B cell (primary cell): ENCODE data around the gene PABPN1. TPM values are rescaled to one million over a fixed set of nuclear protein-coding genes. Genes with fewer than 3 reads are reported as not detected.

ENCODE experiments used
- ATAC-seq: fragments of 200-7000 bp; cut with Tn5 transposase; one replicate; pipeline ENCODE4 v1.10.0; 2021; ENCODE audit warnings: low read depth, mild to moderate bottlenecking, moderate number of reproducible peaks, moderate library complexity
- CTCF ChIA-PET: fragments of 350-600 bp; sonication (Branson Sonifier 250); formaldehyde crosslinking; loops from one replicate; lab custom pipeline; 2021; ENCODE audit warnings: antibody characterized with exemption, inconsistent platforms; lab: Charles Lee
- POLR2A ChIA-PET: fragments of 350-600 bp; sonication (Branson Sonifier 250); formaldehyde crosslinking; loops from one replicate; lab custom pipeline; 2021; ENCODE audit warnings: antibody characterized with exemption; lab: Charles Lee
- DNase-seq: peaks from one replicate; pipeline ENCODE4 v3.0.0; 2013
- H2AFZ ChIP-seq: 2 replicates; pipeline ENCODE4 v1.6.1; 2012; ENCODE audit warnings: mild to moderate bottlenecking, low read depth, low read length; ENCODE audit not compliant: insufficient read depth, poor library complexity, severe bottlenecking
- H3K27ac ChIP-seq, 2 donors: 1 replicate in 1 of 2; 2 replicates in 1 of 2; pipeline ENCODE4 v1.5.1; 2012 to 2013; ENCODE audit warnings: low read length in 2 of 2, mild to moderate bottlenecking in 2 of 2, moderate library complexity in 1 of 2
- H3K27me3 ChIP-seq, 4 experiments: fragments of 200-600 bp in 1 of 4; sonication (generic) in 1 of 4; replicated peaks in 1 of 4; 1 replicate in 2 of 4; 2 replicates in 2 of 4; pipeline versions ENCODE4 v1.6.1 to v1.7.0; 2013 to 2016; ENCODE audit warnings: low read length in 3 of 4, mild to moderate bottlenecking in 2 of 4, mixed read lengths in 1 of 4, moderate library complexity in 1 of 4; ENCODE audit not compliant: insufficient read depth in 4 of 4, control insufficient read depth in 3 of 4; ENCODE audit errors: control extremely low read depth in 1 of 4
- H3K36me3 ChIP-seq, 2 experiments: replicated peaks in 1 of 2; 1 replicate in 1 of 2; 2 replicates in 1 of 2; pipeline versions ENCODE4 v1.6.1 to v1.7.1; 2013; ENCODE audit warnings: low read length in 1 of 2; ENCODE audit not compliant: insufficient read depth in 2 of 2, control insufficient read depth in 1 of 2; ENCODE audit errors: control extremely low read depth in 1 of 2, extremely low read depth in 1 of 2
- H3K4me1 ChIP-seq, 2 donors: fragments of 200-600 bp in 1 of 2; sonication (generic) in 1 of 2; 1 replicate in 1 of 2; 2 replicates in 1 of 2; pipeline versions ENCODE4 v1.5.1 to v1.6.1; 2013 to 2017; ENCODE audit warnings: low read length in 2 of 2; ENCODE audit not compliant: control insufficient read depth in 2 of 2, insufficient read depth in 2 of 2
- H3K4me2 ChIP-seq: replicated peaks from 2 replicates; pipeline ENCODE3; 2012; ENCODE audit warnings: mild to moderate bottlenecking, low read depth, low read length; ENCODE audit not compliant: poor library complexity, severe bottlenecking
- H3K4me3 ChIP-seq, 5 experiments: fragments of 200-600 bp in 1 of 5; sonication (generic) in 1 of 5; 1 replicate in 3 of 5; 2 replicates in 2 of 5; pipeline versions ENCODE4 v1.5.1 to v1.7.0; 2011 to 2016; ENCODE audit warnings: low read length in 4 of 5, mild to moderate bottlenecking in 4 of 5, low read depth in 2 of 5, control low read depth in 1 of 5, moderate library complexity in 1 of 5; ENCODE audit not compliant: insufficient read depth in 1 of 5; ENCODE audit errors: control extremely low read depth in 1 of 5, extremely low read depth in 1 of 5
- H3K79me2 ChIP-seq: fragments of 200-600 bp; sonication (generic); one replicate; pipeline ENCODE4 v1.6.0; 2016; ENCODE audit warnings: low read length; ENCODE audit not compliant: control insufficient read depth, insufficient read depth
- H3K9ac ChIP-seq: fragments of 200-600 bp; sonication (generic); 2 replicates; pipeline ENCODE4 v1.6.1; 2017; ENCODE audit warnings: mild to moderate bottlenecking, low read length, moderate library complexity
- H3K9me3 ChIP-seq, 3 donors: one replicate each; pipeline versions ENCODE4 v1.6.1 to v1.7.1; 2013; ENCODE audit warnings: low read length in 2 of 3; ENCODE audit not compliant: control insufficient read depth in 2 of 3, insufficient read depth in 1 of 3; ENCODE audit errors: control extremely low read depth in 1 of 3
- H4K20me1 ChIP-seq: 2 replicates; pipeline ENCODE4 v1.6.0; 2012; ENCODE audit warnings: mild to moderate bottlenecking, low read length; ENCODE audit not compliant: insufficient read depth, control insufficient read depth, poor library complexity, severe bottlenecking
- H3K27ac Mint-ChIP-seq: one replicate; pipeline ENCODE4 v1.8.0; 2021; ENCODE audit warnings: mixed read lengths
- H3K27me3 Mint-ChIP-seq: one replicate; pipeline ENCODE4 v1.8.0; 2021; ENCODE audit warnings: mixed read lengths
- H3K4me1 Mint-ChIP-seq: one replicate; pipeline ENCODE4 v1.8.0; 2021; ENCODE audit warnings: mixed read lengths
- H3K4me3 Mint-ChIP-seq: one replicate; pipeline ENCODE4 v1.8.0; 2021; ENCODE audit warnings: mixed read lengths
- H3K9me3 Mint-ChIP-seq: one replicate; pipeline ENCODE4 v1.8.0; 2022; ENCODE audit warnings: mixed read lengths; ENCODE audit not compliant: insufficient read depth
- EZH2 ChIP-seq: IDR thresholded peaks from 2 replicates; pipeline ENCODE4 v1.6.1; 2012; ENCODE audit warnings: borderline replicate concordance, low read depth, mild to moderate bottlenecking, moderate library complexity, low read length; ENCODE audit not compliant: insufficient read depth, poor library complexity, severe bottlenecking
- WGBS: methylation state at CpG from one replicate; pipeline ENCODE4 v1.1.5; 2013; ENCODE audit warnings: missing lambda C conversion rate; ENCODE audit not compliant: insufficient coverage; 5-methylcytosine and 5-hydroxymethylcytosine counted together
- intact Hi-C: fragments of 100-400 bp; cut with micrococcal nuclease; formaldehyde crosslinking; loops from one replicate; pipeline ENCODE4 v1.10.0; 2022
- polyA plus RNA-seq: library from polyadenylated mRNA; depleted of rRNA; stranded (reverse); fragments of >200 nt; gene quantifications from 2 replicates; pipeline ENCODE4 v1.2.3, GENCODE V29; 2012
- total RNA-seq, 2 donors: library from RNA; stranded (reverse); fragments of 120-200 nt in 1 of 2; gene quantifications; 1 replicate in 1 of 2; 2 replicates in 1 of 2; pipeline versions ENCODE4 v1.2.3 to v1.2.4, GENCODE V29; 2013 to 2022
- TF ChIP-seq, protein P1 (sequence below): fragments of 200-600 bp; IDR thresholded peaks from one replicate; pipeline ENCODE4 v1.8.0; 2022; ENCODE audit warnings: antibody characterized with exemption, mild to moderate bottlenecking

The PABPN1 gene
- total and polyA plus RNA-seq, 2 donors (not counting 1 experiment from before 2014, with no cell fraction given) = 283 to 293 TPM

- ATAC-seq (no peak), DNase-seq (no peak)
- no peaks in the 10 kb centered on the region for H4K20me1 ChIP-seq
- no peak overlapping the region for H2AFZ ChIP-seq
- ChIA-PET CTCF (interaction anchor here (2.6 kb wide), 1 partner anchor 27 kb away, joined by 12 read pairs; no protein-coding TSS in a partner anchor), POLR2A (no interaction called here)
- peaks cover 0 to 4% (median 3%) of the 10 kb centered on the region in 3 donors for H3K9me3 ChIP-seq
- intact Hi-C loops = no loop called here
- no peak overlapping the region for H3K9ac ChIP-seq
- no CpG with 5 or more reads among the region's 5 CpGs for WGBS
- Mint-ChIP-seq H3K27me3 (peaks cover 61% of the 10 kb centered on the region), H3K4me3 (peak overlapping the region; percentile 85), H3K27ac (no peak overlapping the region), H3K4me1 (peaks cover 14% of the 10 kb centered on the region), H3K9me3 (no peaks in the 10 kb centered on the region)
- H3K79me2 ChIP-seq = no peaks in the 10 kb centered on the region
- no peak for TF ChIP-seq EZH2
- TF ChIP-seq, protein P1, sequence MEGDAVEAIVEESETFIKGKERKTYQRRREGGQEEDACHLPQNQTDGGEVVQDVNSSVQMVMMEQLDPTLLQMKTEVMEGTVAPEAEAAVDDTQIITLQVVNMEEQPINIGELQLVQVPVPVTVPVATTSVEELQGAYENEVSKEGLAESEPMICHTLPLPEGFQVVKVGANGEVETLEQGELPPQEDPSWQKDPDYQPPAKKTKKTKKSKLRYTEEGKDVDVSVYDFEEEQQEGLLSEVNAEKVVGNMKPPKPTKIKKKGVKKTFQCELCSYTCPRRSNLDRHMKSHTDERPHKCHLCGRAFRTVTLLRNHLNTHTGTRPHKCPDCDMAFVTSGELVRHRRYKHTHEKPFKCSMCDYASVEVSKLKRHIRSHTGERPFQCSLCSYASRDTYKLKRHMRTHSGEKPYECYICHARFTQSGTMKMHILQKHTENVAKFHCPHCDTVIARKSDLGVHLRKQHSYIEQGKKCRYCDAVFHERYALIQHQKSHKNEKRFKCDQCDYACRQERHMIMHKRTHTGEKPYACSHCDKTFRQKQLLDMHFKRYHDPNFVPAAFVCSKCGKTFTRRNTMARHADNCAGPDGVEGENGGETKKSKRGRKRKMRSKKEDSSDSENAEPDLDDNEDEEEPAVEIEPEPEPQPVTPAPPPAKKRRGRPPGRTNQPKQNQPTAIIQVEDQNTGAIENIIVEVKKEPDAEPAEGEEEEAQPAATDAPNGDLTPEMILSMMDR = no peak
- H3K36me3 ChIP-seq = no peaks in the 10 kb centered on the region
- H3K4me2 ChIP-seq = no peak overlapping the region
- H3K4me3 ChIP-seq = no peak overlapping the region
- peaks cover 11 to 15% of the 10 kb centered on the region in 2 donors for H3K4me1 ChIP-seq
- peaks cover 0 to 59% (median 28%) of the 10 kb centered on the region in 4 experiments for H3K27me3 ChIP-seq
- H3K27ac ChIP-seq = no peak overlapping the region
Measured at GRCh38 chr14:23353433-23353780, 32.1 kb downstream of the PABPN1 start.

GRCh38 chr14:23354990-23355389, 33.7 kb downstream of the PABPN1 start:
- 92% methylated on average over 4 of the region's 6 CpGs for WGBS
- peaks cover 0 to 54% (median 26%) of the 10 kb centered on the region in 4 experiments for H3K27me3 ChIP-seq
- H3K4me1 ChIP-seq = peaks cover 11 to 15% of the 10 kb centered on the region in 2 donors
- no peak for ATAC-seq
- no peak overlapping the region for H3K4me3 Mint-ChIP-seq
- CTCF ChIA-PET = interaction anchor here (1.4 to 2.6 kb wide), 2 partner anchors 12 to 25 kb away, joined by 4 to 12 read pairs; no protein-coding TSS in a partner anchor
- no peak overlapping the region for H3K4me2 ChIP-seq
- H3K27me3 Mint-ChIP-seq = peaks cover 58% of the 10 kb centered on the region
- intact Hi-C loops = no loop called here
- no peaks in the 10 kb centered on the region for H3K9me3 Mint-ChIP-seq
- no peak overlapping the region for H3K27ac ChIP-seq
- H3K4me3 ChIP-seq = no peak overlapping the region
- no peak for TF ChIP-seq EZH2
- TF ChIP-seq, protein P1 = no peak
- peaks cover 14% of the 10 kb centered on the region for H3K4me1 Mint-ChIP-seq
- H3K36me3 ChIP-seq = no peaks in the 10 kb centered on the region
- no peak overlapping the region for H3K27ac Mint-ChIP-seq
- H4K20me1 ChIP-seq = no peaks in the 10 kb centered on the region
- DNase-seq = no peak
- H2AFZ ChIP-seq = no peak overlapping the region
- no peak overlapping the region for H3K9ac ChIP-seq
- H3K79me2 ChIP-seq = no peaks in the 10 kb centered on the region
- H3K9me3 ChIP-seq = peaks cover 0 to 4% (median 3%) of the 10 kb centered on the region in 3 donors
- POLR2A ChIA-PET = no interaction called here
